ENCODE measurements around the gene KHSRP. TPM values are rescaled to one million over a fixed set of nuclear protein-coding genes. Genes with fewer than 3 reads are reported as not detected.

Gene KHSRP
- total and polyA plus RNA-seq, 2 of the 13 experiments (the other 11 are each of a cell fraction or from before 2014, with no cell fraction given), result 72.1 to 129 TPM

- TF ChIP-seq USF2 (IDR thresholded peaks at IDR 0.05; ENCODE audit: low read depth, low read length), result no peak
- no peak for TF ChIP-seq USF2 (CRISPR knock-in tag; IDR thresholded peaks at IDR 0.05; ENCODE audit: borderline replicate concordance)
- TF ChIP-seq IRF9 (CRISPR knock-in tag; IDR thresholded peaks at IDR 0.05; ENCODE audit: borderline replicate concordance), result no peak
- TF ChIP-seq ZNF570 (CRISPR knock-in tag; IDR thresholded peaks at IDR 0.05; ENCODE audit: borderline replicate concordance), result no peak
- no peak for TF ChIP-seq AFF4 (CRISPR knock-in tag; IDR thresholded peaks at IDR 0.05)
- TF ChIP-seq SMAD9 (CRISPR knock-in tag; IDR thresholded peaks at IDR 0.05), result no peak
- no peak for TF ChIP-seq STAT6 (CRISPR knock-in tag; IDR thresholded peaks at IDR 0.05; ENCODE audit: borderline replicate concordance)
- no peak; the same call in 1 of the 2 replicates for TF ChIP-seq ZBTB26 (CRISPR knock-in tag; IDR thresholded peaks at IDR 0.05; ENCODE audit: borderline replicate concordance)
- no peak for TF ChIP-seq CBX2 (IDR thresholded peaks at IDR 0.05; ENCODE audit: low read depth, low read length)
- TF ChIP-seq CBX2 (CRISPR knock-in tag; IDR thresholded peaks at IDR 0.05; ENCODE audit: low read depth), result no peak
- TF ChIP-seq ZFY (CRISPR knock-in tag; IDR thresholded peaks at IDR 0.05), result peak; percentile 93
- 0 out of 2 replicates have a peak, but pooled peaks have one; percentile 2 for TF ChIP-seq PITX1 (CRISPR knock-in tag; IDR thresholded peaks at IDR 0.05)
- TF ChIP-seq ZNF430 (CRISPR knock-in tag; IDR thresholded peaks at IDR 0.05), result peak; percentile 47; the same call in 1 of the 2 replicates
- TF ChIP-seq ZNF451 (CRISPR knock-in tag; IDR thresholded peaks at IDR 0.05), result 0 out of 2 replicates have a peak, but pooled peaks have one; percentile 46
- peak; percentile 13; the same call in 1 of the 2 replicates for TF ChIP-seq RAD21 (CRISPR knock-in tag; IDR thresholded peaks at IDR 0.05)
- TF ChIP-seq ARHGAP35 (CRISPR knock-in tag; IDR thresholded peaks at IDR 0.05; ENCODE audit: borderline replicate concordance), result no peak
- TF ChIP-seq ZMAT5 (CRISPR knock-in tag; IDR thresholded peaks at IDR 0.05; ENCODE audit: borderline replicate concordance, low read depth), result no peak
These were observed at the start of gene KHSRP (continued) for GRCh38 chr19:6424195-6424938.
